HepG2 (cell line): Measurements from ENCODE around the gene SMARCE1. TPM values are rescaled to one million over a fixed set of nuclear protein-coding genes. Genes with fewer than 3 reads are reported as not detected.

Experiments
- BCL6 ChIP-seq: IDR thresholded peaks from 2 replicates; pipeline ENCODE4 v1.6.1; 2016; ENCODE audit warnings: missing genetic modification reagents, missing compliant biosample characterization
- CSRNP1 ChIP-seq: sonication (generic); formaldehyde crosslinking; IDR thresholded peaks from 2 replicates; pipeline ENCODE4 v1.8.1; 2023; ENCODE audit warnings: mild to moderate bottlenecking, missing genetic modification reagents
- MXD1 ChIP-seq: sonication (generic); formaldehyde crosslinking; IDR thresholded peaks from 2 replicates; pipeline ENCODE4 v1.4.0; 2020; ENCODE audit warnings: mild to moderate bottlenecking, missing genetic modification reagents
- SRSF9 ChIP-seq: fragments of 200-400 bp; formaldehyde crosslinking; IDR thresholded peaks from 2 replicates; pipeline ENCODE4 v1.6.1; 2018; ENCODE audit warnings: borderline replicate concordance, mild to moderate bottlenecking, low read depth, low read length; ENCODE audit not compliant: insufficient read depth, poor library complexity, severe bottlenecking
- ZNF318 ChIP-seq: sonication (generic); formaldehyde crosslinking; IDR thresholded peaks from 2 replicates; pipeline ENCODE4 v1.4.0; 2020; ENCODE audit warnings: mild to moderate bottlenecking, missing genetic modification reagents
- ZNF414 ChIP-seq: sonication (generic); formaldehyde crosslinking; IDR thresholded peaks from 2 replicates; pipeline ENCODE4 v1.5.0; 2020; ENCODE audit warnings: missing genetic modification reagents
- ZNF446 ChIP-seq: sonication (generic); formaldehyde crosslinking; IDR thresholded peaks from 2 replicates; pipeline ENCODE4 v1.5.0; 2020; ENCODE audit warnings: mild to moderate bottlenecking, missing genetic modification reagents
- polyA plus RNA-seq, 8 experiments: library from polyadenylated mRNA; depleted of rRNA in 3 of 8; stranded (reverse) in 7 of 8; unstranded in 1 of 8; fragments of >200 nt; fragmentation: Illumina TruSeq in 4 of 8; extraction: Trizol in 4 of 8; gene quantifications; 2 replicates each; pipeline versions ENCODE4 v1.2.1 to v1.2.3, GENCODE V29; 2011 to 2016; ENCODE audit warnings: low read depth in 4 of 8, missing spikeins in 1 of 8, mixed read lengths in 1 of 8; ENCODE audit not compliant: insufficient read depth in 1 of 8
- total RNA-seq, 5 experiments: library from RNA; depleted of rRNA; stranded (reverse); fragments of >200 nt; fragmentation: Illumina TruSeq; extraction: Trizol; gene quantifications; 2 replicates each; pipeline ENCODE4 v1.2.3, GENCODE V29; 2016; ENCODE audit warnings: low read depth in 1 of 5
- TF ChIP-seq, protein P1 (sequence below): sonication (generic); formaldehyde crosslinking; IDR thresholded peaks from 2 replicates; pipeline ENCODE4 v1.4.0; 2020; ENCODE audit warnings: missing genetic modification reagents

Gene SMARCE1
- total and polyA plus RNA-seq, 2 of the 13 experiments (the other 11 are each of a cell fraction or from before 2014, with no cell fraction given) = 43.5 to 127 TPM

DNA sequence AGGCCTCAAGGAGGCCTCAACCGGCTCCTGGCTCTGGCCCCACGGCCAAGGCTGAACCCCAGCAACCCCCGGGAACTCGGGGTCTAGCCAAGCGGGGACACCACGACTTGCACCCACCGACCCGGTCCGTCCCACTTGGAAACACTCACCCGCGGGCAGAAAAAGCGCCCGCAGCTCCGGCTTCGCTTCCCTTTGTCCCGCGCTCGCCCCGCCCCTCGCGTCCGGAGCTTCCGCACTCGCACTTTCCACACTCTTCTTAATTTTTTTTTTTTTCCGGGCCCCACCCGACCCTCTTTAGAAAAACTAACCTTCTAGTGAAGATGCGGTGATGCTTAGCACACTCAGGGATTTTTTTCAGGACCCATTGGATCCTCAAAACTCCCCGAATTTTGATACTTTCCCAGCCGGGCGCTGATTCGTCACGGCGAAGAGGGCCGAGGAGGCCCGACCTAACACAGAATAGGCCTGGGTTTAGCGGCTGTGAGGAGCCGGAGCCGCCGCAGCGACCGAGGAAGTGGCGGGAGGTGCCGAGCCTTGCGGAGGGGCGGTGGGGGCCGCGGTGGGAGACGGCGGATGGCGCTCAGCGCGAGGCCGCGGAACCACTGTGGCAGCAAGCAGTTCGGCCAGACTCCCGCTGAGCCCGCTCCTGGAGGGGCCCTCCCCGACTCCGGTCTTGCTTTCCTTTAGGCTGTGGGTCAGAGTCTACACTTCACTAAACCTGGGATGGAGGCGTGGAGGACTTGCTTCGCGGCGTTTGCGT lies at the start of gene SMARCE1 (continued):
- TF ChIP-seq CSRNP1 (CRISPR knock-in tag) (peak; percentile 93), ZNF414 (peak; percentile 83; the same call in 1 of the 2 replicates), BCL6 (no peak; the same call in 1 of the 2 replicates), ZNF446 (0 out of 2 replicates have a peak, but pooled peaks have one; percentile 39), MXD1 (CRISPR knock-in tag) (peak; percentile 67), ZNF318 (CRISPR knock-in tag) (peak; percentile 35; the same call in 1 of the 2 replicates), SRSF9 (no peak)
- TF ChIP-seq, protein P1, sequence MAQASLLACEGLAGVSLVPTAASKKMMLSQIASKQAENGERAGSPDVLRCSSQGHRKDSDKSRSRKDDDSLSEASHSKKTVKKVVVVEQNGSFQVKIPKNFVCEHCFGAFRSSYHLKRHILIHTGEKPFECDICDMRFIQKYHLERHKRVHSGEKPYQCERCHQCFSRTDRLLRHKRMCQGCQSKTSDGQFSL (CRISPR knock-in tag) = peak; percentile 70
